GM12878 (cell line): ENCODE results near the gene CD79A. TPM values are rescaled to one million over a fixed set of nuclear protein-coding genes. Genes with fewer than 3 reads are reported as not detected.

Experiments used
- ATAC-seq: fragments of 200-7000 bp; cut with Tn5 transposase; 3 replicates; pipeline ENCODE4 v1.9.1; 2020; ENCODE audit warnings: mild to moderate bottlenecking, moderate library complexity
- BruUV-seq: library from RNA; stranded (reverse); fragments of 400-500 nt; replicated peaks from 2 replicates; lab custom pipeline; 2021; lab: Mats Ljungman, UMichigan
- CTCF ChIA-PET: fragments of 300-600 bp; sonication (Branson Sonifier 250); formaldehyde crosslinking; extraction: SDS; loops from one replicate; lab custom pipeline; 2021; ENCODE audit warnings: inconsistent platforms; lab: Yijun Ruan, JAX
- POLR2A ChIA-PET: fragments of 350-600 bp; formaldehyde crosslinking; extraction: SDS; loops from one replicate; lab custom pipeline; 2021; ENCODE audit warnings: inconsistent platforms; lab: Charles Lee
- RAD21 ChIA-PET: fragments of 300-600 bp; sonication (Branson Sonifier 250); formaldehyde crosslinking; loops from one replicate; lab custom pipeline; 2023; ENCODE audit warnings: antibody characterized with exemption; ENCODE audit not compliant: unreplicated experiment; lab: Charles Lee
- SMC1A ChIA-PET: fragments of 300-600 bp; sonication (Branson Sonifier 250); formaldehyde crosslinking; loops from one replicate; lab custom pipeline; 2023; ENCODE audit not compliant: unreplicated experiment, uncharacterized antibody; lab: Charles Lee
- DNase-seq: peaks from one replicate; pipeline ENCODE4 v3.0.0-alpha.2; 2011; ENCODE audit warnings: low read depth, low spot score
- FAIRE-seq: peaks from 3 replicates; lab custom pipeline; 2011; peaks lifted over from hg19 to GRCh38; lab: Jason Lieb, UNC
- H2AFZ ChIP-seq: 2 replicates; pipeline ENCODE4 v1.6.0; 2011; ENCODE audit warnings: low read depth, low read length, control low read depth; ENCODE audit not compliant: control insufficient read depth
- H3K27ac ChIP-seq: 2 replicates; pipeline ENCODE4 v1.5.1; 2011; ENCODE audit warnings: control low read depth; ENCODE audit not compliant: control insufficient read depth, insufficient read depth
- H3K27me3 ChIP-seq, 2 experiments: replicated peaks in 1 of 2; 2 replicates each; pipeline versions ENCODE4 v1.6.0 to v1.6.1; 2011; ENCODE audit warnings: low read length in 1 of 2; ENCODE audit not compliant: control insufficient read depth in 2 of 2, insufficient read depth in 2 of 2
- H3K36me3 ChIP-seq, 2 experiments: 2 replicates each; pipeline ENCODE4 v1.5.1; 2011; ENCODE audit warnings: low read length in 1 of 2; ENCODE audit not compliant: control insufficient read depth in 2 of 2, insufficient read depth in 2 of 2
- H3K4me1 ChIP-seq: 2 replicates; pipeline ENCODE4 v1.6.1; 2011; ENCODE audit warnings: mild to moderate bottlenecking, low read length, moderate library complexity, mixed read lengths; ENCODE audit not compliant: control insufficient read depth, insufficient read depth
- H3K4me2 ChIP-seq: 2 replicates; pipeline ENCODE4 v1.6.0; 2011; ENCODE audit warnings: control low read depth; ENCODE audit not compliant: control insufficient read depth, insufficient read depth
- H3K4me3 ChIP-seq: fragments of 200-600 bp; sonication (generic); 2 replicates; pipeline ENCODE4 v1.5.1; 2016
- H3K79me2 ChIP-seq: 2 replicates; pipeline ENCODE4 v1.6.0; 2011; ENCODE audit warnings: low read length; ENCODE audit not compliant: control insufficient read depth, insufficient read depth
- H3K9ac ChIP-seq: 2 replicates; pipeline ENCODE4 v1.8.0; 2011; ENCODE audit warnings: low read length, control low read depth, mixed read lengths; ENCODE audit not compliant: control insufficient read depth, insufficient read depth
- H3K9me3 ChIP-seq: replicated peaks from 3 replicates; pipeline ENCODE4 v1.5.1; 2011; ENCODE audit warnings: mild to moderate bottlenecking, low read length; ENCODE audit not compliant: control insufficient read depth, insufficient read depth
- H4K20me1 ChIP-seq: 2 replicates; pipeline ENCODE4 v1.6.0; 2011; ENCODE audit not compliant: control insufficient read depth, insufficient read depth
- BACH1 ChIP-seq: fragments of 450-650 bp; IDR thresholded peaks from 2 replicates; pipeline ENCODE4 v1.6.1; 2017; ENCODE audit warnings: mild to moderate bottlenecking, borderline replicate concordance
- CREB1 ChIP-seq: IDR thresholded peaks from 2 replicates; pipeline ENCODE4 v1.6.1; 2012; ENCODE audit warnings: low read depth, mild to moderate bottlenecking, inconsistent platforms
- HDGF ChIP-seq: fragments of 450-650 bp; IDR thresholded peaks from 2 replicates; pipeline ENCODE4 v1.6.1; 2016; ENCODE audit warnings: antibody characterized with exemption
- IKZF1 ChIP-seq: fragments of 450-650 bp; conservative IDR thresholded peaks from 2 replicates; pipeline ENCODE4 v1.6.1; 2017; ENCODE audit warnings: antibody characterized with exemption, mild to moderate bottlenecking
- IKZF2 ChIP-seq, 2 experiments: fragments of 450-650 bp; IDR thresholded peaks; 2 replicates each; pipeline ENCODE4 v1.6.1; 2017; ENCODE audit warnings: mild to moderate bottlenecking in 2 of 2, moderate library complexity in 2 of 2
- JUND ChIP-seq: IDR thresholded peaks from 2 replicates; pipeline ENCODE4 v1.6.1; 2012; ENCODE audit warnings: low read depth, mild to moderate bottlenecking, low read length, improper control_type of control experiment, moderate library complexity
- KDM1A ChIP-seq: fragments of 200-600 bp; sonication (generic); IDR thresholded peaks from 2 replicates; pipeline ENCODE4 v1.6.1; 2016; ENCODE audit warnings: borderline replicate concordance
- NBN ChIP-seq: fragments of 450-650 bp; IDR thresholded peaks from 2 replicates; pipeline ENCODE4 v1.6.1; 2016
- POLR2A ChIP-seq: IDR thresholded peaks from 2 replicates; pipeline ENCODE4 v1.6.1; 2011; ENCODE audit warnings: low read depth, mild to moderate bottlenecking, low read length
- POU2F2 ChIP-seq: IDR thresholded peaks from 3 replicates; pipeline ENCODE4 v1.6.1; 2011; ENCODE audit warnings: low read depth, mild to moderate bottlenecking, low read length, borderline replicate concordance
- RUNX3 ChIP-seq: IDR thresholded peaks from 2 replicates; pipeline ENCODE4 v1.6.1; 2012; ENCODE audit warnings: low read length, inconsistent platforms
- SMC3 ChIP-seq: IDR thresholded peaks from 2 replicates; pipeline ENCODE4 v1.6.1; 2011; ENCODE audit warnings: low read length, improper control_type of control experiment, borderline replicate concordance
- SP1 ChIP-seq: IDR thresholded peaks from one replicate; pipeline ENCODE4 v1.6.1; 2011; ENCODE audit warnings: low read depth, low read length
- TAF1 ChIP-seq: IDR thresholded peaks from 2 replicates; pipeline ENCODE4 v1.6.1; 2011; ENCODE audit warnings: mild to moderate bottlenecking, low read depth, low read length, borderline replicate concordance
- TBL1XR1 ChIP-seq: IDR thresholded peaks from 2 replicates; pipeline ENCODE4 v1.6.1; 2012; ENCODE audit warnings: low read depth, low read length, improper control_type of control experiment
- WGBS: methylation state at CpG from one replicate; pipeline ENCODE4 v1.1.6; 2016; ENCODE audit warnings: low lambda C conversion rate; ENCODE audit not compliant: insufficient replicate concordance, insufficient coverage; ENCODE audit errors: missing lambda C conversion rate; 5-methylcytosine and 5-hydroxymethylcytosine counted together
- in situ Hi-C: fragments of 300-500 bp; cut with MboI; formaldehyde crosslinking; loops from 9 replicates; pipeline ENCODE4 v1.14.3; 2018; ENCODE audit warnings: mixed read lengths
- intact Hi-C: fragments of 100-400 bp; cut with micrococcal nuclease; formaldehyde crosslinking; loops from one replicate; pipeline ENCODE4 v1.14.2; 2022; ENCODE audit not compliant: unreplicated experiment
- polyA plus RNA-seq, 11 experiments: library from polyadenylated mRNA; depleted of rRNA in 4 of 11; unstranded in 6 of 11; stranded (reverse) in 5 of 11; fragments of >200 nt; fragmentation: Nextera tagmentation in 4 of 11; fragmentation: Illumina TruSeq in 1 of 11; extraction: Ambion mirVana in 4 of 11; extraction: Trizol in 1 of 11; gene quantifications; 1 replicate in 1 of 11; 2 replicates in 10 of 11; pipeline versions ENCODE4 v1.2.1 to v1.2.3, GENCODE V29; 2011 to 2016; ENCODE audit warnings: inconsistent platforms in 2 of 11, missing spikeins in 2 of 11, low read depth in 1 of 11
- total RNA-seq, 4 experiments: library from RNA; depleted of rRNA in 3 of 4; stranded (reverse); fragments of >200 nt in 3 of 4; fragmentation: Illumina TruSeq in 1 of 4; extraction: Trizol in 1 of 4; gene quantifications; 2 replicates each; pipeline versions ENCODE4 v1.2.1 to v1.2.3, GENCODE V29; 2013 to 2021
- TF ChIP-seq, protein P1 (sequence below): fragments of 450-650 bp; IDR thresholded peaks from 2 replicates; pipeline ENCODE4 v1.6.1; 2016; ENCODE audit warnings: mild to moderate bottlenecking
- TF ChIP-seq, protein P2 (sequence below): IDR thresholded peaks from 2 replicates; pipeline ENCODE4 v1.6.1; 2011; ENCODE audit warnings: borderline replicate concordance, low read depth, mild to moderate bottlenecking, moderate library complexity, mixed read lengths, low read length; ENCODE audit not compliant: insufficient read depth; ENCODE audit errors: extremely low read length

CD79A gene
- total and polyA plus RNA-seq, 10 of the 15 experiments (the other 5 are each of a cell fraction or from before 2014, with no cell fraction given), result 38.8 to 414 (median 282) TPM

DNA sequence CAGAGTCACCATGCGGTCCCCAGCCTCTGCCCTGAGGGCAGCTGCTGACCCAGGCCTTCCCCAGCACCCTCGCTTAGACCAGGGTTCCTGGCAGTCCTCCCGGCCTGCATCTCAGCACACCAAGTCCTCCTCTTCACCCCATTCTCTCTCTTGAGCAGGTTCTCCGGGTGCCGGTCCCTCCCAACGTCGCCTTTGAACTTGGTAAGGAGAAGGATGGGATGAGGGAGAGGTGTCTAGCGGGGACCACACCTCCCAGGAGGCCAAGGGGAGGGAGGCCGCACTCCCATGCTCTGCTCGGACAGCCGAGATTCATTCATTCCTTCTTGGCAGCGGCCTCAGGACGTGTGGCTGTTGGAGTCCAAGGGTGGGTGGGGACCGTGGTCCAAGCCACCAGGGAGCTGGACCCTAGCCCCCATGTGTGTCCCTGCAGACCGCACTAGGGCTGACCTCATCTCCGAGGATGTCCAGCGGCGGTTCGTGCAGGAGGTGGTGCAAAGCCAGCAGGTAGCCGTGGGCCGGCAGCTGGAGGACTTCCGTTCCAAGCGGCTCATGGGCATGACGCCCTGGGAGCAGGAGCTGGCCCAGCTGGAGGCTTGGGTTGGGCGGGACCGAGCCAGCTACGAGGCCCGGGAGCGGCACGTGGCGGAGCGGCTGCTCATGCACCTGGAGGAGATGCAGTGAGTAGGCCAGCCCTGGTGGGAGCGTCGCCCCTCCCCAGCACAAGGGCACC lies 15.3 kb downstream of the CD79A start:
- ChIA-PET POLR2A (no interaction called here), RAD21 (no interaction called here), CTCF (interaction anchor here (10.8 kb wide), 1 partner anchor 18 kb away, joined by 136 read pairs; the partner anchor contains the start of gene CD79A), SMC1A (no interaction called here)
- H3K4me2 ChIP-seq, result no peak overlapping the region
- 99% methylated on average over 30 of the region's 34 CpGs for WGBS
- no peak for ATAC-seq
- no peaks in the 10 kb centered on the region for H3K27me3 ChIP-seq
- H3K79me2 ChIP-seq, result peaks cover 11% of the 10 kb centered on the region
- no peaks in the 10 kb centered on the region for H4K20me1 ChIP-seq
- no peak overlapping the region for H2AFZ ChIP-seq
- H3K4me1 ChIP-seq, result peaks cover 9% of the 10 kb centered on the region
- FAIRE-seq, result no peak
- H3K9me3 ChIP-seq, result no peaks in the 10 kb centered on the region
- H3K9ac ChIP-seq, result no peak overlapping the region
- H3K4me3 ChIP-seq, result no peak overlapping the region
- no TSS peak for BruUV-seq
- H3K27ac ChIP-seq, result no peak overlapping the region
- TF ChIP-seq, protein P1, sequence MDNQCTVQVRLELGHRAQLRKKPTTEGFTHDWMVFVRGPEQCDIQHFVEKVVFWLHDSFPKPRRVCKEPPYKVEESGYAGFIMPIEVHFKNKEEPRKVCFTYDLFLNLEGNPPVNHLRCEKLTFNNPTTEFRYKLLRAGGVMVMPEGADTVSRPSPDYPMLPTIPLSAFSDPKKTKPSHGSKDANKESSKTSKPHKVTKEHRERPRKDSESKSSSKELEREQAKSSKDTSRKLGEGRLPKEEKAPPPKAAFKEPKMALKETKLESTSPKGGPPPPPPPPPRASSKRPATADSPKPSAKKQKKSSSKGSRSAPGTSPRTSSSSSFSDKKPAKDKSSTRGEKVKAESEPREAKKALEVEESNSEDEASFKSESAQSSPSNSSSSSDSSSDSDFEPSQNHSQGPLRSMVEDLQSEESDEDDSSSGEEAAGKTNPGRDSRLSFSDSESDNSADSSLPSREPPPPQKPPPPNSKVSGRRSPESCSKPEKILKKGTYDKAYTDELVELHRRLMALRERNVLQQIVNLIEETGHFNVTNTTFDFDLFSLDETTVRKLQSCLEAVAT, result no peak
- peak; percentile 22; the same call in 1 of the 2 replicates for TF ChIP-seq POLR2A
- TF ChIP-seq, all 136 proteins: peak for 1
- no peak for DNase-seq
- H3K36me3 ChIP-seq, result peaks cover 14 to 30% of the 10 kb centered on the region in 2 experiments; a peak in 3 of 4 replicates
- intact Hi-C loops, result no loop called here
- in situ Hi-C loops, result no loop called here

DNA sequence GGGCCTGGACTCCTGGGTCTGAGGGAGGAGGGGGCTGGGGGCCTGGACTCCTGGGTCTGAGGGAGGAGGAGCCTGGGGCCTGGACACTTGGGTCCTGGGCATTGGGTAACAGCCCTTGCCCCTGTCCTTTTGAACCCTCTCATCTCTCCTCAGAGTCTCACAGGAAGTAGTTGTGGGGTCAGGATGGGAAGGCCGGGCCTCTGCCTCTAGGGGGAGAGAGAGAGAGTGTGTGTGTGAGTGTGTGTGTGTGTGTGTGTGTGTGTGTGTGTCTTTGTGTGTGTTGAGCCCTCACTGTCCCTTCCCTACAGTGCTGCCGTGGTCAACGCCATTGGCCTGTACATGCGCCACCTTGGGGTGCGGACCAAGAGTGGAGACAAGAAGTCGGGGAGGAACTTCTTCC lies 16.8 kb downstream of the CD79A start:
- 58% methylated on average over 6 of the region's 6 CpGs for WGBS
- Histone ChIP-seq H3K9me3 (no peaks in the 10 kb centered on the region), H3K4me1 (no peaks in the 10 kb centered on the region), H4K20me1 (no peaks in the 10 kb centered on the region), H3K79me2 (no peaks in the 10 kb centered on the region; the same call in none of the 2 replicates), H3K27me3 (no peaks in the 10 kb centered on the region), H3K4me3 (no peak overlapping the region), H3K36me3 (peaks cover 11 to 33% of the 10 kb centered on the region in 2 experiments; a peak in 3 of 4 replicates), H3K27ac (no peak overlapping the region), H2AFZ (no peak overlapping the region), H3K9ac (no peak overlapping the region), H3K4me2 (no peak overlapping the region)
- FAIRE-seq (no peak), DNase-seq (no peak), ATAC-seq (peak; percentile 79)
- CTCF ChIA-PET, result no interaction called here
- SMC1A ChIA-PET, result no interaction called here
- no TSS peak for BruUV-seq
- intact Hi-C loops, result no loop called here
- POLR2A ChIA-PET, result no interaction called here
- in situ Hi-C loops, result no loop called here
- RAD21 ChIA-PET, result no interaction called here
- TF ChIP-seq KDM1A, result no peak
- TF ChIP-seq BACH1, result no peak
- TF ChIP-seq TAF1, result no peak
- no peak for TF ChIP-seq SMC3
- TF ChIP-seq, protein P2, sequence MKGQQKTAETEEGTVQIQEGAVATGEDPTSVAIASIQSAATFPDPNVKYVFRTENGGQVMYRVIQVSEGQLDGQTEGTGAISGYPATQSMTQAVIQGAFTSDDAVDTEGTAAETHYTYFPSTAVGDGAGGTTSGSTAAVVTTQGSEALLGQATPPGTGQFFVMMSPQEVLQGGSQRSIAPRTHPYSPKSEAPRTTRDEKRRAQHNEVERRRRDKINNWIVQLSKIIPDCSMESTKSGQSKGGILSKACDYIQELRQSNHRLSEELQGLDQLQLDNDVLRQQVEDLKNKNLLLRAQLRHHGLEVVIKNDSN, result no peak
- TF ChIP-seq JUND, result no peak
- TF ChIP-seq IKZF2 (IDR thresholded peaks at IDR 0.05), result 0 out of 4 replicates have a peak, but pooled peaks have one; percentile 21 to 45
- no peak for TF ChIP-seq CREB1
- no peak for TF ChIP-seq RUNX3
- no peak for TF ChIP-seq TBL1XR1
- TF ChIP-seq HDGF, result peak; percentile 88
- TF ChIP-seq POU2F2, result no peak
- 0 out of 2 replicates have a peak, but pooled peaks have one; percentile 29 for TF ChIP-seq IKZF1
- peak; percentile 75 for TF ChIP-seq NBN
- no peak for TF ChIP-seq SP1
